Right forelimb (tissue), 1 donor: Measurements from ENCODE around the gene KYAT1.
"Not testable (repeated sequence)": the region's sequence is repeated elsewhere in the genome, so short reads cannot be mapped to it uniquely, and the experiment has no call there.

Experiments used
- DNase-seq: peaks from one replicate; pipeline ENCODE4 v3.0.0-alpha.2; 2018

The KYAT1 gene

DNA sequence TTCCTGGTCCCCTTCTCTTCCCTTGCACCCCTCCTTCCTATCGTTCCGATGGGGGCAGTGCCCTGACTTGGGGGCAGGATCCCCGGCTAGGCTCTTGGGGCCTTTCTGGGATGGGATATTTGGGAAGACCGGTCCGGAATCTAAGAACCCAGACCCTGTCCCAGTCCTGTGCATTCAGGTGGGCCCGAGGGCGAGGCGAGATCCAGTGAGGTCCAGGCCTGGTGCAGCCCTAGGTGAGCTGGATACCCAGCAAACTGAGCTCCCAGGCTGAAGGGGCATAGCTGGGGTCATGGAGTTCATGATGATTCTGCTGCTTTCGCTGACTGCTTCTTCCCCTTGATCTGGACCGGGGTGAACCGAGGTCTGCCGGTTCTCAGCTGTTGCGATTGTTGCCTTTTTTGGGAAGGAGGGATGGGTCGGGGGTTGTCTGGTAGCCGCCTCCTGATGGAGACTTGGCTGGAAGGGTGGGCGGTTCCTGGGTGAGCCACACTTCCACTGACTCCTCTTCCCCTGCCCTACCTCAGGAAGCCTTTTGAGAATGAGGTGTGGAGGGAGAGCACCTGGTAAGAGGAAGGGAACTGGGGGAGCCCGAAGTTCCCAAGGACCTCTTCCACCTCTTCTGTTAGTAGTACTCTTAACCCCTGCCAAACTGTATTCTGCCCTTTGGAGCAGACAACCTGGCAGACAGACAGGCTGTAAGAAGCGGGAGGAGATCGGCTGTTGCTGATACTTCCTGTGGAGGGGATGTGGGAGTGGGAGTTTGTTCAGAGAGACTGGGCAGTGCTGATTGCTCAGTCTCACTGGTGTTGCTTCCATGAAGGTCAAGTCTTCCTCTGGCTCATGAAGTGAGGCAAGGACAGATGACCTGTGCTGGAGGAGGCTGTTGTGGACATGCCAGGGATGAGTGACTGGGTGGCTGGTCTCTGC is 1.2 kb upstream of the KYAT1 start:
- peak; percentile 51 for DNase-seq

DNA sequence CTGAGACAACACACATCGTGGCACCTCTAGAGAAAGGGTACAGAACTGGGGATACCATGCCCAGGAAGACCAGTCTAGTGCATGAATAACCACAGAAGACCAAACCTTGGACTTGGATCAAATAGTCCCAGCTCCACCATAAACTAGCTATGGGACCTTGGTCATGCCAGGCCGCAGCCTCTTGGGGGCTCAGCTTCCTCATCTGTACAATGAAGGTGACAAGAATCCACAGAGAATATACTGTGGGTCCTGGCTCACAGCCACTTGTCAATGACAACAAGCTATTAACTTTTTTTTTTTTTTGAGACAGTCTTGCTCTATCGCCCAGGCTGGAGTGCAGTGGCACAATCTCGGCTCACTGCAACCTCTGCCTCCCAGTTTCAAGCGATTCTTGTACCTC is 3.9 kb downstream of the KYAT1 start:
- DNase-seq, result no peak

DNA sequence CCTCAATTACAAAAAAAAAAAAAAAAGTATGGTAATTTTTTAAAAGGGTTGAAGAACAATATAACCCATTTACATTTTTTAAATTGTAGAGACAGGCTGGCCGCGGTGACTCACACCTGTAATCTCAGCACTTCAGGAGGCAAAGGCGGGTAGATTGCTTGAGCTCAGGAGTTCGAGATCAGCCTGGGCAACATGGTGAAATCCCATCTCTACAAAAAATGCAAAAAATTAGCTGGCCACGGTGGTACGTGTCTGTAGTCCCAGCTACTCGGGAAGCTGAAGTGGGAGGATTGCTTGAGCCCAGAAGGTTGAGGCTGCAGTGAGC is 10.8 kb downstream of the KYAT1 start:
- not testable (repeated sequence) for DNase-seq

DNA sequence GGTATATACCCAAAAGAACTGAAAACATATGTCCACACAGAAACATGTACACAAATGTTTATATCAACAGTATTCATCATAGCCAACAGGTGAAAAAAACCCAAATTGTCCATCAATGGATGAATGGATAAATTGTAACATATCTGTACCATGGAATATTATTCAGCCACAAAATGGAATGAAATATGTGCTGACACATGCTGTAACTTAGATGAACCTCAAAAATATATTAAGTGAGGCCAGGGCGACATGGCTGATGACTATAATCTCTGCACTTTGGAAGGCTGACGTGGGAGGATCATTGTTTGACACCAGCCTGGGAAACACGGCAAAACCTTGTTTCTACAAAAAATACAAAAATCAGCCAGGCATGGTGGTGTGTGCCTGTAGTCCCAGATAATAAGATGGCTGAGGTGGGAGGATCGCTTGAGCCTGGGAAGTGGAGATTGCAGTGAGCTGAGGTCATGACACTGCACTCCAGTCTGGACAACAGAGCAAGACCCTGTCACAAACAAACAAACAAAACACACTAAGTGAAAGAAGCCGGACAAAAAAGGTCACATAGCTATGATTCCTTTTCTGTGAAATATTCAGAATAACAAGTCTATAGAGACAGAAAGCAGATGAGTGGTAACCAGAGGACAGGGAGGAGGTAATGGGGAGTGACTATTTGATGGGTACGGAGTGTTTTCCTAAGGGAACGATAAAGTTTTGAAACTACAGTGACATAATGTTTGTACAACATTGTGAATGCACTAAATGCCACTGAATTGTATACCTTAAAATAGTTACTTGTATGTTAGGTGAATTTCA is 11.4 kb downstream of the KYAT1 start:
- DNase-seq, result no peak

DNA sequence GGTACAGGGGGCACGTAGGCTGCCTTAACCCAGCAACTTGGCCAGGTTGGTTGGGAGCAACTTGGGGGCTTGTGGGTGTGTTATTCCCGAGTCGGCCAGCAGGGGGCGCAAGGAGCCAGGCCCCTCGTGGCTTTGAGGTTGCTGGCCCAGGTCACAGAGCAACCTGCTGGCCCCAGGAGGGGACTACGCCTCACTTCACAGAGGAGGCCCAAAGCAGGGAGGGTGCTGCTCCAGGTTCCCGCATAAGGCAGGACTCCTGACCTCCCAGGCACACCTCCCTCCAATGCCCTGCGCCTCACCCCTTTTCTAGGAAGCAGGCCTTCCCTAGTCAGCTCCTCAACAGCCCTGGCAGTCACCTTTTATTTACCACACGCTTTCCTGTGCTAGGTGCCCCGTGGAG is 18.1 kb downstream of the KYAT1 start:
- DNase-seq, result peak; percentile 82

DNA sequence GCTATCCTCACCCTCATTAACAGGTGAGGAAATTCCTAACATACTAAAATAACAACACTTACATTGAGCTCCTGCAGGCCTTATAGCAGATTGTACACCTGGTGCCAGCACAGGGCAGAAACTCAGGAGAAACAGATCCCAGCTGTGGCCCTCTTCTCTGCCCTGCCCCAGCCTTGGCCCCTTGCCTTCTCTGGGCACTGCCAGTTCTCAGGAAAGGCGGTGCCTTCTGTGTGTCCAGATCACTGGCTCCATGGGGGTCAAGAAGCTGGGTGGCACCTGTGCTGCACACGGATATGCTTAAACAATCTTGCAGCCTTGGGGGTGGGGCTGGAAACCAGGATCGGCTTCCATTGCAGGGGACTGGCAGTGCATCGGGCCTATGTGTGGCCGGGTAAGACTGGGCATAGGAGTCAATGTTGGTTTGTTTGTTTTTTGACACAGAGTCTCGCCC is 19.3 kb downstream of the KYAT1 start:
- DNase-seq, result no peak

DNA sequence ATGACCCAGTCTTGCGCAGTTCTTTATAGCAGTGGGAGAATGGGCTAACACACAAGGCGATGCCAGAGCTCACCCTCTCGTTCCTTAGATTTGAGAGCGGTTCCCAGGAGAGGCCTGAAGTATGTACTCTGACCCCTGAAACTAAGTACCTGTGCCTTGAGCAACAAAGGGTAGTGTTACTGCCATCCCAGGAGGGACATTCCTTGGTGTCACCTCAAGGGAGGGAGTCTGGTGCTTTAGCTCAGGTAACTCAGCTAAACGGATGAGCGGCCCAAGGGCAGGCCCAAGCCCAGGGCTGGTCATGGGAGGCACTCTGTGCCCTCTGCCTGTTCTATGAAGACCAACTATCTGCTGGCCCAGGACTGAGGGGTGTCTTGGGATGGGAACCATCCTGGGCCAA is 20.2 kb downstream of the KYAT1 start:
- DNase-seq, result no peak

DNA sequence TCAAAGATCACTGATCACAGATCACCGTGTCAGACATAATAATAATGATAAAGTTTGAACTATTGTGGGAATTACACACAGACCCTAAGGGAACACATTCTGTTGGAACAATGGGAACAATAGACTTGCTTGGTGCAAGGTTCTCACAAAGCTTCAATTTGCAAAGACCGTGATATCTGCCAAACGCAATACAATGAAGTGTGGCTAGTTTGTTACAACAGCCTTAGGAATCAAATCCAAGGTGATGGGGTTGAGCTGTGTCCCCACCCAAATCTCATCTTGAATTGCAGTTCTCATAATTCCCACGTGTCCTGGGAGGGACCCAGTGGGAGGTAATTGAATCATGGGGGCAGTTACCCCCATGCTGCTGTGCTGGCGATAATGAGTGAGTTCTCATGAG is 20.8 kb downstream of the KYAT1 start:
- no peak for DNase-seq

DNA sequence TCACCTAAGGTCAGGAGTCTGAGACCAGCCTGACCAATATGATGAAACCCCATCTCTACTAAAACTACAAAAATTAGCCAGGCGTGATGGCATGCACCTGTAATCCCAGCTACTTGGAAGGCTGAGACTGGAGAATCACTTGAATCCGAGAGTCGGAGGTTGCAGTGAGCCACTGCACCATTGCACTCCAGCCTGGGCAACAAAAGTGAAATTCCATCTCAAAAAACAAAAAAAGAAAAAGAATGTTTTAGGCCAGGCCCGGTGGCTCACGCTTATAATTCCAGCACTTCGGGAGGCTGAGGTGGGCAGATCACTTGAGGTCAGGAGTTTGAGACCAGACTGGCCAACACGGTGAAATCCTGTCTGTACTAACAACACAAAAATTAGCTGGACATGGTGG is 23.3 kb downstream of the KYAT1 start:
- not testable (repeated sequence) for DNase-seq

DNA sequence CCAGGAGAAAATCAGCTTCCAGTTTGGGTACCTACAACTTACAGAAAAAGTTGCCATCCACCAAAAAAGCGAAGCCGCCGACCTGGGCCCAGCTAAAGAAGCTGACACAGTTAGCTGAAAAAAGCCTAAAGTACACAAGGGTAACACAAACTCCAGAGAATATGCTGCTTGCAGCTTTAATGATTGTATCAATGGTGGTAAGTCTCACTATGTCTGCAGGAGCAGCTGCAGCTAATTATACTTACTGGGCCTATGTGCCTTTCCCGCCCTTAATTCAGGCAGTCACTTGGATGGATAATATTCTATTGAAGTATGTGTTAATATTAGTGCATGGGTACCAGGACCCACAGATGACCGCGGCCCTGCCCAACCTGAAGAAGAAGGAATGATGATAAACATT is 27.3 kb downstream of the KYAT1 start:
- not testable (repeated sequence) for DNase-seq

DNA sequence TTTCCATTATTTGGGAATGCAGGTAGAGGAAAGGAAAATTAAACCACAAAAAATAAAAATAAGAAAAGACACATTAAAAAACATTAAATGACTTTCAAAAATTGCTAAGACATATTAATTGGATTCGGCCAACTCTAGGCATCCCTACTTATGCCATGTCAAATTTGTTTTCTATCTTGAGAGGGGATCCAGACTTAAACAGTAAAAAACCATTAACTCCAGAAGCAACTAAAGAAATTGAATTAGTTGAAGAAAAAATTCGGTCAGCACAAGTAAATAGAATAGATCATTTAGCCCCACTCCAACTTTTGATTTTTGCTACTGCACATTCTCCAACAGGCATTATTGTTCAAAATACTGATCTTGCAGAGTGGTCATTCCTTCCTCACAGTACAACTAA is 29.1 kb downstream of the KYAT1 start:
- not testable (repeated sequence) for DNase-seq

DNA sequence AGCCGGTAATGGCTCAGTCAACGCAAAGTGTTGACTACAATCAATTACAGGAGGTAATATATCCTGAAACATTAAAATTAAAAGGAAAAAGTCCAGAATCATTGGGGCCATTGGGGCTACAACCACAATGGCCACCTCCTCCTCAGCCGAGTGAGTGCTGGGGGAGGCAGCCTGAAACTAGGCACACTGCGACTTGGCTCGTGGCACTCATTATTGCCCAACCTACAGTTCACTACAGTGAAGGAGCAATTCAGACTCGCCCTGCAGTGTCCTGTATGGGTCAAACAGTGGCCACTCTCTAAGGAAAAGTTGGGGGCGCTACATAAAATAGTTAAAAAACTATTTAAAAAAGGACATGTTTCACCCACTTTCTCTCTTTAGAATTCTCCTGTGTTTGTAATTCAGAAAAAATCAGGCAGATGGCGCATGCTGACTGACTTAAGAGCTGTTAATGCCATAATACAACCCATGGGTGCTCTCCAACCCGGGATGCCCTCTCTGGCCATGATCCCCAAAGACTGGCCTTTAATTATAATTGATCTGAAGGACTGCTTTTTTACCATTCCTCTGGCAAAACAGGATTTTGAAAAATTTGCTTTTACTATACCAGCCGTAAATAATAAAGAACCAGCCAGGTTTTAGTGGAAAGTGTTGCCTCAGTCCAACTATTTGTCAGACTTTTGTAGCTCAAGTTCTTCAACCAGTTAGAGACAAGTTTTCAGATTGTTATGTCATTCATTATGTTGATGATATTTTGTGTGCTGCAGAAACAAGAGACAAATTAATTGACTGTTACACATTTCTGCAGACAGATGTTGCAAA is 29.8 kb downstream of the KYAT1 start:
- DNase-seq, result not testable (repeated sequence)

DNA sequence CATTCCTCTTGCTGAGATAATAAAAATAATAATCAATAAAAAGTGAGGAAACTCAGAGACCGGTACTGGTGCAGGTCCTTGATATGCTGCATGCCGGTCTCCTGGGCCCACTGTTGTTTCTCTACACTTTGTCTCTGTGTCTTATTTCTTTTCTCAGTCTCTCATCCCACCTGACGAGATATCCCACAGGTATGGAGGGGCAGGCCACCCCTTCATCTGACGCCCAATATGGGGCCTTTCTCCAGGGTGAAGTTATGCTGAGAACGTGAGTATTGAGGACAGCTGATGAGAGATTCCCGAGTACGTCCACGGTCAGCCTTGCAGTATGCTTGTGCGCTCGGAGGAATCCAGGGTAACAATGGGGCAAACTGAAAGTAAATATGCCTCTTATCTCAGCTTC is 30.7 kb downstream of the KYAT1 start:
- not testable (repeated sequence) for DNase-seq

DNA sequence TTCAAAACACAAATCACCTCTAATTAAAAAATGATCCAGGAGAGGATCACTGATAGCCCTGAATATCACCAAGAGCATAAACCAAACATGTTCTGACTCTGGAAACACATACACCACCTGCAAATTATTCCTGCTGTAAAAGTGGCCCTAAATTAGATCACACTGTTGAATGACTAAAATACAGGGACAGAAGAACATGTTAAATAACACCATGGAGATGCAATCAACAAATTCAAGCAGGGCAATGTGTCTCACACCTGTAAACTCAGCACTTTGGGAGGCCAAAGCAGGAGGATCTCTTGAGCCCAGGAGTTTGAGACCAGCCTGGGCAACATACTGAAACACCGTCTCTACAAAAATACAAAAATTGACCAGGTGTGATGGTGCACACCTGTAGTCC is 33.9 kb downstream of the KYAT1 start:
- DNase-seq, result no peak

DNA sequence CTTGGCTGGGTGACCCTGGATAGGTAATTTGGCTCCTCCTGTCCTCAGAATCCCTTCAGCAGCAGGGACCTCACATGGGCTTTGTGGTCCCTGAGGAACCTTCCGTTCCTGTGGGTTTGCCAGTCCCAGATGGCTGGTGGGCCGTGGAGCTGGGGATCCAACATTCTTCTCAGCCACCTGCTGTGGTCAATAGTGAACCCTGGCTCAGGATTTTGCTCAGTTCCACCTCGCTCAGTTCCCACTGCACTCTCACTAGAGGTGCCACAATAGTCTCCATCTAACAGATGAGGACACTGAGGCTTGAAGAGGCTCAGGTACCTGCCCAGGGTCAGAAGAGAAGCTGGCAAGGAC is 35.1 kb downstream of the KYAT1 start:
- DNase-seq, result no peak

DNA sequence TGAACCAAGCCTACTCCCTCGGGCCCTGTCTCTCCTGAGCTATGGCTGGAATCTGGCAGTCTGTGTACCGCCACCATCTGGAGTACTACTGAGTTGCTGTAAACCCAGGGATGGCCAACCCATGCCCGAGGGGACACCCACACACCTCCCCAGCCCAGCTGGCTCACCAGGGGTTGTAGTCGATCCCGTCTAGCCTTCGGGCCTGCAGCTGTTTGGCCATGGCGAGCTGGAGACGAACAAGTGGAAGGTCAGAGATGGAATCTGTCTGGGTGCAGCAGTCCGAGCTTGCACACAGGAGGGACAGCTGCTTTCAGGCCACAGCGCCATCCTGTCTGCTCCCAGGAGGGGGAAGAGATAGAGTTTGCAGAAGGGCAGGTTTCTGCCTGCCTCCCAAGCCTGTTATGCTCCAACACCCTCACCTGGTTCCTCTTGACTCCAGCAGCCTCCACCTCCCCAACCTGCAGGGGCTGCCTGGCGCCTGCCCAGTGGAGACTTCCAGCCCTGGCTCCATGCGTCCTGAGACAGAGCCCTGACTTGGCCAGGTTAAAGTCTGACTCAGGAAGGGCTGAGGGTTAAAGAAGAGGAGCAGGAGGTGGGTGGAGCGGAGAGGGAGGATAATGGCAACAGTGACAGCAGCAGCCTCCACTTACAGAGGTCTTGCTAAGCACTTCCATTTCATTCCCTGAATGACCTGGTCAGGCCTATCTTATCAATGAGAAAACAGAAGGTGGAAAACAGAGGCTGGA is 36.4 kb downstream of the KYAT1 start:
- no peak for DNase-seq

DNA sequence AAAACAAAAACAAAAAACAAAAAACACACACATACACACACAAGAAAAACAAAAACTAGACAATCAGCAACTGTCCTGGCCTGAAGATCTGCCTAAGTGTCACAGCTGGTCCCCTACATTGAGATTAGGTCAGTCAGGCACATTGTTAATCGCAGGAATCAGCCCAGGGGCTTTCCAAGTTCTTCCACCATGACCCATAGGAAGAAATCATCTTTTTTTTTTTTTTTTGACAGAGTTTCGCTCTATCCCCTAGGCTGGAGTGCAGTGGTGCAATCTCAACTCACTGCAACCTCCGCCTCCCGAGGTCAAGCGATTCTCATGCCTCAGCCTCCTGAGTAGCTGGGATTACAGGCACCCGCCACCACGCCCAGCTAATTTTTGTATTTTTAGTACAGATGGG is 38.6 kb downstream of the KYAT1 start:
- not testable (repeated sequence) for DNase-seq

DNA sequence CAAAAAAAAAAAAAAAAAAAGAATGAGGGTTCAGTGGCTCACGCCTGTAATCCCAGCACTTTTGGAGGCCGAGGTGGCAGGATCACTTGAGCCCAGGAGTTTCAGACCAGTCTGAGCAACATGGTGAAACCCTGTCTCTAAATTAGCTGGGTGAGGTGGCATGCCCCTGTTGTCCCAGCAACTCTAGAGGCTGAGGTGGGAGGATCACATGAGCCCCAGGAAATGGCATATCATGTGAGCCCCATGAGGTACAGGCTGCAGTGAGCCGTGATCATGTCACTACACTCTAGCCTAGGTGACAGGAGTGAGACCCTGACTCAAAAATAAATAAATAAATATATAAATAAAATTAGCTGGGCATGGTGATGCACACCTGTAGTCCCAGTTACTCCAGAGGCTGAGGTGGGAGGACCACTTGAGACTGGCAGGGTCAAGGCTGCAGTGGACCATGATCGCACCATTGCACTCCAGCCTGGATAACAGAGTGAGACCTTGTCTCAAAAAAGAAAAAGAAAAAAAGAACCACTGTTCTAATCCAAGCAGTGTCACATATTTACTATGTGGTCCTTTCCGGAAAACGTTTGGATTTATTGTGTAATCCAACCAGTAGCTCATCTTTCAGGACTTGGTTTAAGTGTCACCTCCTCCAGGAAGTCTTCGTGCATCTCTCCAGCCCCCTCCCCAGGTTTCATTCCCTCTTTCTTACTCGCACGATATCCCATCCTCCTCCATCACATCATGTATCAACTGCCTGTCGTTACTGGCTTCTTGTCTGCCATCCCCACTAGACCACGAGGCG is 39.9 kb downstream of the KYAT1 start:
- DNase-seq, result no peak

DNA sequence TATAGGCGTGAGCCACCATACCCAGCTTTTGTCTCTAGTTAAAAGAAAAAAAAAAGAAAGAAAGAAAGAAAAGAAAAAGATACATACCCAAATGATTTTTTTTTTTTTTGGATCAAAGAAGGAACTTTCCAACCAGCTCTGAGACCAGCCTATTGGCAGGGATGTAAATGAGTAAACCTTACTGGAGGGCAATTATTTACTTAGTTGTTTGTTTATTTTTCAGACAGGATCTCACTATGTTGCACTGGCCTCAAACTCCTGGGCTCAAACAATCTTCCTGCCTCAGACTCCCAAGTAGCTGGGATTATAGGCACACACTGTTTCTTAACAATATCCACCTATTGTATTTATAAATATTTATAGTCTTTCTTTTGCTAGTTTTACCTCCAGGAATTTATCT is 41.2 kb downstream of the KYAT1 start:
- no peak for DNase-seq

DNA sequence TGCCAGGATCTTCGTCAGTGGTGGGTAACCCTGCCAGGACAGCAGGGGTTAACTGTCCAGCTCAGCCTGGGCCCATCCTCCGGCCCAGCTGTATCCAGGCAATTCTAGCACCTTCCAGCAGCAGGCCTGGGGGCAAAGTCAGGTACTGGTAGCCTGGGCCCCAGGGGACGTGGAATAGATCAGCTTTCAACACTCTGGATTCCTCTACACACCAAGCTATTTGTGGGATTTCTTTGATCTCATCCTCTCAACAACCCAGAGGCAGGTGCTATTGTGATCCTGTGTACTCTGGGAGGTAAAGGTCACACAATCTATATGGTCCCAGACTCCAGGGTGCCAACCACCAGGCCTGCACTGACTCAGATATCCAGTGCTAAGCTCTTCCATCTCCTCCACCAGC is 43.4 kb downstream of the KYAT1 start:
- DNase-seq, result no peak

DNA sequence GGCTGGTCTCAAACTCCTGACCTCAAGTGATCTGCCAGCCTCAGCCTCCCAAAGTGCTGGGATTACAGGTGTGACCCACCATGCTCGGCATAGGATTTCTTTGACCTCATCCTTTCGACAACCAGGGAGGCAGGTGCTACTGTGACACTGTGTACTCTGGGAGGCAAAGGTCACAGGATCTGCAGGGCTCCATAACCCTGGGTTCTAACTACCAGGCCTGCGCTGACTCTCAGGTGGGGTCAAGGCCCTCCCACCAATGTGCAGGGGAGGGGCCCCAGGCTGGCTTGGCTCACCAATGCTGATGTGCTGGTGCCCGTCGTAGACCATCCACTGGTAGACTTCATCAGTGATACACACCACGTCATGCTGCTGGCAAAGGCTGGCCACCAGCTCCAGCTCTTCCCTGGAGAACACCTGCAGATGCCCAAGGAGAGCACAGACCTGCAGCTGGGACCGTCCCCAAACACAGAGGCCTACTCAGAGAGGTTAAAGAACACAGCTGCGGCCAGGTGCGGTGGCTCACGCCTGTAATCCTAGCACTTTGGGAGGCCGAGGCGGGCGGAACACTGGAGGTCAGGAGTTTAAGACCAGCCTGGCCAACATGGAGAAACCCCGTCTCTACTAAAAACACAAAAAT is 45.1 kb downstream of the KYAT1 start:
- no peak for DNase-seq
